Activated B cell treated with CpG ODN at 0.5 μM for 24 hours (primary cell): ENCODE measurements around the gene SMIM24. TPM values are rescaled to one million over a fixed set of nuclear protein-coding genes. Genes with fewer than 3 reads are reported as not detected.
A peak's percentile ranks its signal among the peaks of the same experiment; 100 is the strongest.
"Not testable (repeated sequence)": the region's sequence is repeated elsewhere in the genome, so short reads cannot be mapped to it uniquely, and the experiment has no call there.

Experiments
- ATAC-seq: fragments of 200-7000 bp; cut with Tn5 transposase; one replicate; pipeline ENCODE4 v1.10.0; 2021; ENCODE audit warnings: low read depth, mild to moderate bottlenecking, moderate library complexity
- CTCF ChIA-PET: fragments of 350-600 bp; sonication (Branson Sonifier 250); formaldehyde crosslinking; loops from one replicate; lab custom pipeline; 2021; ENCODE audit warnings: antibody characterized with exemption; lab: Charles Lee
- POLR2A ChIA-PET: fragments of 350-600 bp; sonication (Branson Sonifier 250); formaldehyde crosslinking; loops from one replicate; lab custom pipeline; 2021; ENCODE audit warnings: antibody characterized with exemption; lab: Charles Lee
- DNase-seq: peaks from one replicate; pipeline ENCODE4 v3.0.0; 2022
- H3K27ac Mint-ChIP-seq: one replicate; pipeline ENCODE4 v1.8.0; 2020; ENCODE audit warnings: mixed read lengths
- H3K27me3 Mint-ChIP-seq: one replicate; pipeline ENCODE4 v1.8.0; 2021; ENCODE audit warnings: mixed read lengths
- H3K36me3 Mint-ChIP-seq: one replicate; pipeline ENCODE4 v1.8.0; 2021; ENCODE audit warnings: low read depth, mixed read lengths
- H3K4me1 Mint-ChIP-seq: one replicate; pipeline ENCODE4 v1.8.0; 2021; ENCODE audit warnings: mixed read lengths
- H3K4me3 Mint-ChIP-seq: one replicate; pipeline ENCODE4 v1.8.0; 2020; ENCODE audit warnings: mild to moderate bottlenecking, mixed read lengths
- H3K9me3 Mint-ChIP-seq: one replicate; pipeline ENCODE4 v1.8.0; 2020; ENCODE audit warnings: mixed read lengths
- CTCF ChIP-seq: fragments of 200-600 bp; IDR thresholded peaks from one replicate; pipeline ENCODE4 v1.8.0; 2022; ENCODE audit warnings: antibody characterized with exemption, mild to moderate bottlenecking
- intact Hi-C: fragments of 100-400 bp; cut with micrococcal nuclease; formaldehyde crosslinking; loops from one replicate; pipeline ENCODE4 v1.15.1; 2024
- total RNA-seq: library from RNA; stranded (reverse); gene quantifications from 2 replicates; pipeline ENCODE4 v1.2.3, GENCODE V29; 2022

SMIM24 gene
- total RNA-seq, 1 donor from 2014 or later: not detected

GRCh38 chr19:3509566-3509989 is 29.3 kb upstream of the SMIM24 start:
- peak overlapping the region; percentile 44 for H3K4me3 Mint-ChIP-seq
- TF ChIP-seq CTCF: no peak
- H3K36me3 Mint-ChIP-seq: peaks cover 42% of the 10 kb centered on the region
- ChIA-PET CTCF (no interaction called here), POLR2A (interaction anchor here (0.5 kb wide), 1 partner anchor 561 kb away, joined by 4 read pairs; no protein-coding TSS in a partner anchor)
- intact Hi-C loops: loop anchor here (5.0 to 10.0 kb wide), 5 partner anchors 48 to 945 kb away; partner anchors contain the start of genes APBA3, CHAF1A, MFSD12 and MRPL54
- peaks cover 50% of the 10 kb centered on the region for H3K4me1 Mint-ChIP-seq
- ATAC-seq (no peak), DNase-seq (no peak)
- H3K27me3 Mint-ChIP-seq: no peaks in the 10 kb centered on the region
- no peak overlapping the region for H3K27ac Mint-ChIP-seq
- H3K9me3 Mint-ChIP-seq: no peaks in the 10 kb centered on the region

DNA sequence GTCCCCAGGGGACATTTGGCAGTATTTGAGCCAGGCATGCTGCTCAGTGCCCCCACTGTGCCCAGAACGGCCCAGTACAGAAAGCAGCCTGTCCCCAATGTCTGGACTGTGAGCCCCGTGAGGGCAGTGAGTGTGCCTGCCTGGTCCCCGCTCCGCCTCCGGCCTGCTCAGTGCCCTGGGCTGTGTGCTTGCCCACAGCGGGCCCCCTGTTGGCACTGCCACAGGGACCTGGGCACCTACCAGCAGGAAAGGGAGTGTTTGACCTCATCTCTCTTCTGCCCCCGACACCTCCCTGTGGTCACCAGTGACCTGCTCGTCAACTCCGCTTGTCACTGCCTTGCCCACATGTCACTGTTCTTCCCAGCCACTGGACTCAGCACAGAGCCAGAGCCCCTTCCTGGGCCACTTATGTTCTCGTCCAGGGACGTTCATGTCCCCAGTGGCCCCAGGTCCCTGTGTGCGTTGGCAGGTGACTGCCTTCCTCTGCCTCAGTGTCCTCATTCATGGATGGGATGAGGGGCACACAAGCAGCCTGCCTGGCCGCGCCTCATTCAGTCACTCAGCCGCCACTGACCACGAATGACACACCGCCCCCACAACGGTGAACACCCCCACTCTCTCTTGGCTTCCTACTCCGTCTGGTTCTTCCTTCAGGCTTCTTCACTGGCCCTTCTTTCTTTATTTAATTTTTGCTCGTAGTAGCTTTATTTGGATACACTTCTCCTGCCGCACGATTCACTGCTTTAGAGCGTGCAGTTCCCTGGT is 28.6 kb upstream of the SMIM24 start:
- Mint-ChIP-seq H3K36me3 (peaks cover 38% of the 10 kb centered on the region), H3K27ac (no peak overlapping the region), H3K27me3 (no peaks in the 10 kb centered on the region), H3K4me1 (peaks cover 49% of the 10 kb centered on the region), H3K9me3 (no peaks in the 10 kb centered on the region), H3K4me3 (peak overlapping the region; percentile 44)
- TF ChIP-seq CTCF: no peak
- CTCF ChIA-PET: no interaction called here
- ATAC-seq (no peak), DNase-seq (no peak)
- intact Hi-C loops: loop anchor here (5.0 to 10.0 kb wide), 5 partner anchors 48 to 946 kb away; partner anchors contain the start of genes APBA3, CHAF1A, MFSD12 and MRPL54
- POLR2A ChIA-PET: interaction anchor here (0.5 kb wide), 1 partner anchor 560 kb away, joined by 4 read pairs; no protein-coding TSS in a partner anchor

GRCh38 chr19:3508121-3508661 is 27.9 kb upstream of the SMIM24 start:
- POLR2A ChIA-PET, H3K9me3 Mint-ChIP-seq, CTCF ChIA-PET, H3K27me3 Mint-ChIP-seq, H3K27ac Mint-ChIP-seq, DNase-seq, ATAC-seq: not testable (repeated sequence)
- peak overlapping the region; percentile 41 for H3K4me3 Mint-ChIP-seq
- peaks cover 46% of the 10 kb centered on the region for H3K4me1 Mint-ChIP-seq
- peaks cover 36% of the 10 kb centered on the region for H3K36me3 Mint-ChIP-seq
- intact Hi-C loops: loop anchor here (5.0 to 10.0 kb wide), 5 partner anchors 49 to 947 kb away; partner anchors contain the start of genes APBA3, CHAF1A, MFSD12 and MRPL54

- CTCF ChIA-PET: no interaction called here
- Mint-ChIP-seq H3K9me3 (no peaks in the 10 kb centered on the region), H3K4me3 (peak overlapping the region; percentile 90), H3K27ac (peak overlapping the region; percentile 76), H3K27me3 (no peaks in the 10 kb centered on the region), H3K4me1 (peaks cover 46% of the 10 kb centered on the region), H3K36me3 (peaks cover 36% of the 10 kb centered on the region)
- DNase-seq (no peak), ATAC-seq (no peak)
- no peak for TF ChIP-seq CTCF
- intact Hi-C loops: loop anchor here (2.0 to 10.0 kb wide), 6 partner anchors 50 to 947 kb away; partner anchors contain the start of genes APBA3, CACTIN, CHAF1A and MFSD12
- POLR2A ChIA-PET: interaction anchor here (0.6 to 0.7 kb wide), 3 partner anchors 20 to 239 kb away, joined by 3 to 6 read pairs (median 4); no protein-coding TSS in a partner anchor
Observed at GRCh38 chr19:3507371-3508120, 27.2 kb upstream of the SMIM24 start.
